Uterus (tissue), 2 donors: ENCODE data around the gene HCFC2.

Source experiments
- CTCF ChIP-seq, 4 experiments: fragments of 200-600 bp in 2 of 4; fragments of 450-650 bp in 2 of 4; sonication (generic) in 2 of 4; IDR thresholded peaks; one replicate each; pipeline ENCODE4 v1.5.1; 2016 to 2019; ENCODE audit warnings: antibody characterized with exemption in 4 of 4, mild to moderate bottlenecking in 2 of 4, moderate library complexity in 1 of 4
- POLR2A ChIP-seq, 2 donors: fragments of 450-650 bp; IDR thresholded peaks; one replicate each; pipeline ENCODE4 v1.6.1; 2016; ENCODE audit warnings: antibody characterized with exemption in 2 of 2, mild to moderate bottlenecking in 1 of 2, moderate library complexity in 1 of 2

- no peak for TF ChIP-seq CTCF (IDR thresholded peaks at IDR 0.05)
- TF ChIP-seq POLR2A (IDR thresholded peaks at IDR 0.05), result no peak
Observed at GRCh38 chr12:104122298-104122697, 58.0 kb downstream of the HCFC2 start.
